ENCODE measurements around the gene THOC7. TPM values are rescaled to one million over a fixed set of nuclear protein-coding genes. Genes with fewer than 3 reads are reported as not detected.

Gene THOC7
- total and polyA plus RNA-seq, 2 donors (not counting 3 experiments of a cell fraction or from before 2014, with no cell fraction given): 16.9 to 68.7 TPM

GRCh38 chr3:63795438-63795837, 68.2 kb downstream of the THOC7 start:
- Histone ChIP-seq H3K4me1 (ENCODE audit: control insufficient read depth, extremely low read depth, insufficient read depth, low read length) (no peaks in the 10 kb centered on the region), H4K20me1 (replicated peaks; ENCODE audit: control insufficient read depth, extremely low read depth, insufficient read depth, low read length) (no peaks in the 10 kb centered on the region), H3K9me1 (replicated peaks; ENCODE audit: control insufficient read depth, extremely low read depth, insufficient read depth, low read length) (no peaks in the 10 kb centered on the region), H3K79me2 (ENCODE audit: control insufficient read depth, insufficient read depth, low read length) (no peaks in the 10 kb centered on the region), H3K9me3 (replicated peaks; ENCODE audit: control insufficient read depth, insufficient read depth, low read length) (no peaks in the 10 kb centered on the region), H3K4me3 (replicated peaks in 1 of 3; ENCODE audit: insufficient read depth in 1 of 3, low read depth in 1 of 3, low read length in 3 of 3) (no peak overlapping the region), H3K27me3 (ENCODE audit: control insufficient read depth in 2 of 2, insufficient read depth in 2 of 2, low read length in 2 of 2) (no peaks in the 10 kb centered on the region), H3K27ac (ENCODE audit: insufficient read depth, low read depth, low read length) (no peak overlapping the region), H3K4me2 (ENCODE audit: insufficient read depth, low read length) (no peak overlapping the region), H3K36me3 (ENCODE audit: control insufficient read depth in 2 of 2, extremely low read depth in 1 of 2, insufficient read depth in 2 of 2, low read length in 2 of 2) (no peaks in the 10 kb centered on the region), H2AFZ (ENCODE audit: low read depth, low read length) (no peak overlapping the region), H3K9ac (replicated peaks; ENCODE audit: extremely low read depth, insufficient read depth, low read length) (no peak overlapping the region)
- intact Hi-C loops (cut with micrococcal nuclease): no loop called here
- DNase-seq (ENCODE audit: low read depth, low spot score): no peak
- POLR2A ChIA-PET: no interaction called here
- CTCF ChIA-PET: no interaction called here
- dilution Hi-C loops (cut with MboI; ENCODE audit: extremely low pct_ligation_motif_present, low sequenced_read_pairs): no loop called here
- no peak for FAIRE-seq
- TF ChIP-seq EZH2 (IDR thresholded peaks at IDR 0.05; ENCODE audit: borderline replicate concordance, low read depth, low read length, severe bottlenecking) (no peak), MAX (IDR thresholded peaks at IDR 0.05; ENCODE audit: insufficient read depth, insufficient read length) (no peak), POLR2A (IDR thresholded peaks at IDR 0.05; ENCODE audit: low read depth, low read length) (no peak), JUN (IDR thresholded peaks at IDR 0.05; ENCODE audit: borderline replicate concordance, insufficient read depth, insufficient read length, low read depth) (no peak), FOS (IDR thresholded peaks at IDR 0.05; ENCODE audit: borderline replicate concordance, insufficient read depth, low read length) (no peak)
- BruUV-seq (replicated peaks): no TSS peak

GRCh38 chr3:63791974-63792373, 71.6 kb downstream of the THOC7 start:
- H3K4me2 ChIP-seq (ENCODE audit: insufficient read depth, low read length): no peak overlapping the region
- H2AFZ ChIP-seq (ENCODE audit: low read depth, low read length): no peak overlapping the region
- ChIA-PET CTCF (interaction anchor here (1.0 kb wide), 1 partner anchor 442 kb away, joined by 3 read pairs; no protein-coding TSS in a partner anchor), POLR2A (no interaction called here)
- no peaks in the 10 kb centered on the region for H3K36me3 ChIP-seq (ENCODE audit: control insufficient read depth in 2 of 2, extremely low read depth in 1 of 2, insufficient read depth in 2 of 2, low read length in 2 of 2)
- TF ChIP-seq MAX (IDR thresholded peaks at IDR 0.05; ENCODE audit: insufficient read depth, insufficient read length) (no peak), FOS (IDR thresholded peaks at IDR 0.05; ENCODE audit: borderline replicate concordance, insufficient read depth, low read length) (no peak), POLR2A (IDR thresholded peaks at IDR 0.05; ENCODE audit: low read depth, low read length) (no peak), MYC (IDR thresholded peaks at IDR 0.05; ENCODE audit: low read depth, low read length) (no peak), CTCF (IDR thresholded peaks at IDR 0.05; ENCODE audit: extremely low read depth in 1 of 2, insufficient read depth in 1 of 2, low read depth in 1 of 2, low read length in 2 of 2) (no peak), GATA2 (IDR thresholded peaks at IDR 0.05; ENCODE audit: insufficient read depth, insufficient read length, low read depth, low read length) (no peak), EZH2 (IDR thresholded peaks at IDR 0.05; ENCODE audit: borderline replicate concordance, low read depth, low read length, severe bottlenecking) (no peak), POLR2AphosphoS5 (IDR thresholded peaks at IDR 0.05; ENCODE audit: insufficient read depth, low read depth, low read length) (no peak), JUN (IDR thresholded peaks at IDR 0.05; ENCODE audit: borderline replicate concordance, insufficient read depth, insufficient read length, low read depth) (no peak)
- intact Hi-C loops (cut with micrococcal nuclease): no loop called here
- H3K9me3 ChIP-seq (replicated peaks; ENCODE audit: control insufficient read depth, insufficient read depth, low read length): no peaks in the 10 kb centered on the region
- H3K9ac ChIP-seq (replicated peaks; ENCODE audit: extremely low read depth, insufficient read depth, low read length): no peak overlapping the region
- no peak overlapping the region for H3K27ac ChIP-seq (ENCODE audit: insufficient read depth, low read depth, low read length)
- H3K79me2 ChIP-seq (ENCODE audit: control insufficient read depth, insufficient read depth, low read length): no peaks in the 10 kb centered on the region
- no peaks in the 10 kb centered on the region for H3K27me3 ChIP-seq (ENCODE audit: control insufficient read depth in 2 of 2, insufficient read depth in 2 of 2, low read length in 2 of 2)
- FAIRE-seq: no peak
- BruUV-seq (replicated peaks): no TSS peak
- H3K9me1 ChIP-seq (replicated peaks; ENCODE audit: control insufficient read depth, extremely low read depth, insufficient read depth, low read length): no peaks in the 10 kb centered on the region
- no peaks in the 10 kb centered on the region for H3K4me1 ChIP-seq (ENCODE audit: control insufficient read depth, extremely low read depth, insufficient read depth, low read length)
- H3K4me3 ChIP-seq (replicated peaks in 1 of 3; ENCODE audit: insufficient read depth in 1 of 3, low read depth in 1 of 3, low read length in 3 of 3): no peak overlapping the region
- DNase-seq (ENCODE audit: low read depth, low spot score): no peak
- dilution Hi-C loops (cut with MboI; ENCODE audit: extremely low pct_ligation_motif_present, low sequenced_read_pairs): no loop called here
- H4K20me1 ChIP-seq (replicated peaks; ENCODE audit: control insufficient read depth, extremely low read depth, insufficient read depth, low read length): no peaks in the 10 kb centered on the region
